GM12878 (cell line): Measurements from ENCODE around the gene ARSD. TPM values are rescaled to one million over a fixed set of nuclear protein-coding genes. Genes with fewer than 3 reads are reported as not detected.

Experiments used
- ATAC-seq: fragments of 200-7000 bp; cut with Tn5 transposase; 3 replicates; pipeline ENCODE4 v1.9.1; 2020; ENCODE audit warnings: mild to moderate bottlenecking, moderate library complexity
- BruUV-seq: library from RNA; stranded (reverse); fragments of 400-500 nt; replicated peaks from 2 replicates; lab custom pipeline; 2021; lab: Mats Ljungman, UMichigan
- CTCF ChIA-PET: fragments of 300-600 bp; sonication (Branson Sonifier 250); formaldehyde crosslinking; extraction: SDS; loops from one replicate; lab custom pipeline; 2021; ENCODE audit warnings: inconsistent platforms; lab: Yijun Ruan, JAX
- POLR2A ChIA-PET: fragments of 350-600 bp; formaldehyde crosslinking; extraction: SDS; loops from one replicate; lab custom pipeline; 2021; ENCODE audit warnings: inconsistent platforms; lab: Charles Lee
- RAD21 ChIA-PET: fragments of 300-600 bp; sonication (Branson Sonifier 250); formaldehyde crosslinking; loops from one replicate; lab custom pipeline; 2023; ENCODE audit warnings: antibody characterized with exemption; ENCODE audit not compliant: unreplicated experiment; lab: Charles Lee
- SMC1A ChIA-PET: fragments of 300-600 bp; sonication (Branson Sonifier 250); formaldehyde crosslinking; loops from one replicate; lab custom pipeline; 2023; ENCODE audit not compliant: unreplicated experiment, uncharacterized antibody; lab: Charles Lee
- DNase-seq: peaks from one replicate; pipeline ENCODE4 v3.0.0-alpha.2; 2011; ENCODE audit warnings: low read depth, low spot score
- FAIRE-seq: peaks from 3 replicates; lab custom pipeline; 2011; peaks lifted over from hg19 to GRCh38; lab: Jason Lieb, UNC
- H2AFZ ChIP-seq: 2 replicates; pipeline ENCODE4 v1.6.0; 2011; ENCODE audit warnings: low read depth, low read length, control low read depth; ENCODE audit not compliant: control insufficient read depth
- H3K27ac ChIP-seq: 2 replicates; pipeline ENCODE4 v1.5.1; 2011; ENCODE audit warnings: control low read depth; ENCODE audit not compliant: control insufficient read depth, insufficient read depth
- H3K27me3 ChIP-seq, 2 experiments: replicated peaks in 1 of 2; 2 replicates each; pipeline versions ENCODE4 v1.6.0 to v1.6.1; 2011; ENCODE audit warnings: low read length in 1 of 2; ENCODE audit not compliant: control insufficient read depth in 2 of 2, insufficient read depth in 2 of 2
- H3K36me3 ChIP-seq, 2 experiments: 2 replicates each; pipeline ENCODE4 v1.5.1; 2011; ENCODE audit warnings: low read length in 1 of 2; ENCODE audit not compliant: control insufficient read depth in 2 of 2, insufficient read depth in 2 of 2
- H3K4me1 ChIP-seq: 2 replicates; pipeline ENCODE4 v1.6.1; 2011; ENCODE audit warnings: mild to moderate bottlenecking, low read length, moderate library complexity, mixed read lengths; ENCODE audit not compliant: control insufficient read depth, insufficient read depth
- H3K4me2 ChIP-seq: 2 replicates; pipeline ENCODE4 v1.6.0; 2011; ENCODE audit warnings: control low read depth; ENCODE audit not compliant: control insufficient read depth, insufficient read depth
- H3K4me3 ChIP-seq: fragments of 200-600 bp; sonication (generic); 2 replicates; pipeline ENCODE4 v1.5.1; 2016
- H3K79me2 ChIP-seq: 2 replicates; pipeline ENCODE4 v1.6.0; 2011; ENCODE audit warnings: low read length; ENCODE audit not compliant: control insufficient read depth, insufficient read depth
- H3K9ac ChIP-seq: 2 replicates; pipeline ENCODE4 v1.8.0; 2011; ENCODE audit warnings: low read length, control low read depth, mixed read lengths; ENCODE audit not compliant: control insufficient read depth, insufficient read depth
- H3K9me3 ChIP-seq: replicated peaks from 3 replicates; pipeline ENCODE4 v1.5.1; 2011; ENCODE audit warnings: mild to moderate bottlenecking, low read length; ENCODE audit not compliant: control insufficient read depth, insufficient read depth
- H4K20me1 ChIP-seq: 2 replicates; pipeline ENCODE4 v1.6.0; 2011; ENCODE audit not compliant: control insufficient read depth, insufficient read depth
- BCL11A ChIP-seq: IDR thresholded peaks from 2 replicates; pipeline ENCODE4 v1.6.1; 2011; ENCODE audit warnings: low read depth, low read length
- DPF2 ChIP-seq: fragments of 450-650 bp; IDR thresholded peaks from 2 replicates; pipeline ENCODE4 v1.6.1; 2017; ENCODE audit warnings: mild to moderate bottlenecking
- HDAC6 ChIP-seq: fragments of 200-600 bp; sonication (generic); IDR thresholded peaks from one replicate; pipeline ENCODE4 v1.8.0; 2017; ENCODE audit warnings: antibody characterized with exemption; ENCODE audit not compliant: unreplicated experiment
- HSF1 ChIP-seq: fragments of 150-350 bp; IDR thresholded peaks from 2 replicates; pipeline ENCODE4 v1.6.1; 2014; ENCODE audit warnings: mild to moderate bottlenecking, low read depth, low read length
- MAX ChIP-seq: IDR thresholded peaks from 2 replicates; pipeline ENCODE4 v1.6.1; 2012; ENCODE audit warnings: low read depth, low read length, improper control_type of control experiment
- NBN ChIP-seq: fragments of 450-650 bp; IDR thresholded peaks from 2 replicates; pipeline ENCODE4 v1.6.1; 2016
- POLR2A ChIP-seq: IDR thresholded peaks from 2 replicates; pipeline ENCODE4 v1.6.1; 2011; ENCODE audit warnings: low read depth, mild to moderate bottlenecking, low read length
- POLR2AphosphoS2 ChIP-seq: IDR thresholded peaks from 2 replicates; pipeline ENCODE4 v1.6.1; 2011; ENCODE audit warnings: low read depth, mild to moderate bottlenecking, low read length, improper control_type of control experiment, moderate library complexity
- SREBF1 ChIP-seq: IDR thresholded peaks from 2 replicates; pipeline ENCODE4 v1.6.1; 2012; ENCODE audit warnings: mild to moderate bottlenecking, low read length
- ZBTB33 ChIP-seq: fragments of 450-650 bp; IDR thresholded peaks from 2 replicates; pipeline ENCODE4 v1.6.1; 2017; ENCODE audit warnings: mild to moderate bottlenecking
- ZNF592 ChIP-seq: fragments of 450-650 bp; IDR thresholded peaks from 2 replicates; pipeline ENCODE4 v1.6.1; 2017; ENCODE audit warnings: mild to moderate bottlenecking, moderate library complexity
- ZSCAN29 ChIP-seq: fragments of 450-650 bp; IDR thresholded peaks from 2 replicates; pipeline ENCODE4 v1.6.1; 2017; ENCODE audit warnings: mild to moderate bottlenecking, moderate library complexity
- WGBS: methylation state at CpG from one replicate; pipeline ENCODE4 v1.1.6; 2016; ENCODE audit warnings: low lambda C conversion rate; ENCODE audit not compliant: insufficient replicate concordance, insufficient coverage; ENCODE audit errors: missing lambda C conversion rate; 5-methylcytosine and 5-hydroxymethylcytosine counted together
- in situ Hi-C: fragments of 300-500 bp; cut with MboI; formaldehyde crosslinking; loops from 9 replicates; pipeline ENCODE4 v1.14.3; 2018; ENCODE audit warnings: mixed read lengths
- intact Hi-C: fragments of 100-400 bp; cut with micrococcal nuclease; formaldehyde crosslinking; loops from one replicate; pipeline ENCODE4 v1.14.2; 2022; ENCODE audit not compliant: unreplicated experiment
- polyA plus RNA-seq, 11 experiments: library from polyadenylated mRNA; depleted of rRNA in 4 of 11; unstranded in 6 of 11; stranded (reverse) in 5 of 11; fragments of >200 nt; fragmentation: Nextera tagmentation in 4 of 11; fragmentation: Illumina TruSeq in 1 of 11; extraction: Ambion mirVana in 4 of 11; extraction: Trizol in 1 of 11; gene quantifications; 1 replicate in 1 of 11; 2 replicates in 10 of 11; pipeline versions ENCODE4 v1.2.1 to v1.2.3, GENCODE V29; 2011 to 2016; ENCODE audit warnings: inconsistent platforms in 2 of 11, missing spikeins in 2 of 11, low read depth in 1 of 11
- total RNA-seq, 4 experiments: library from RNA; depleted of rRNA in 3 of 4; stranded (reverse); fragments of >200 nt in 3 of 4; fragmentation: Illumina TruSeq in 1 of 4; extraction: Trizol in 1 of 4; gene quantifications; 2 replicates each; pipeline versions ENCODE4 v1.2.1 to v1.2.3, GENCODE V29; 2013 to 2021

The ARSD gene
- total and polyA plus RNA-seq, 10 of the 15 experiments (the other 5 are each of a cell fraction or from before 2014, with no cell fraction given): 0.05 to 1.5 (median 0.43) TPM

GRCh38 chrX:2862404-2862803 is 66.7 kb downstream of the ARSD start:
- no peak for TF ChIP-seq SREBF1
- TF ChIP-seq POLR2A: no peak
- no peak for TF ChIP-seq ZSCAN29
- no peak for TF ChIP-seq HSF1
- TF ChIP-seq ZBTB33: no peak
- TF ChIP-seq DPF2: no peak
- TF ChIP-seq BCL11A: no peak
- no peak for TF ChIP-seq MAX
- no peak for TF ChIP-seq NBN
- TF ChIP-seq ZNF592: no peak
- no peak for TF ChIP-seq HDAC6
- no peak for TF ChIP-seq POLR2AphosphoS2

More at GRCh38 chrX:2862404-2862803, 66.7 kb downstream of the ARSD start:
- Histone ChIP-seq H3K4me2 (no peak overlapping the region), H3K9ac (no peak overlapping the region), H3K27ac (no peak overlapping the region), H3K9me3 (no peaks in the 10 kb centered on the region), H3K4me1 (no peaks in the 10 kb centered on the region), H3K4me3 (no peak overlapping the region), H3K79me2 (no peaks in the 10 kb centered on the region), H3K27me3 (no peaks in the 10 kb centered on the region), H4K20me1 (no peaks in the 10 kb centered on the region), H3K36me3 (no peaks in the 10 kb centered on the region), H2AFZ (no peak overlapping the region)
- FAIRE-seq: no peak
- ChIA-PET RAD21 (no interaction called here), SMC1A (no interaction called here), POLR2A (no interaction called here), CTCF (no interaction called here)
- no peak for DNase-seq
- in situ Hi-C loops: no loop called here
- intact Hi-C loops: no loop called here
- no peak for ATAC-seq
- no TSS peak for BruUV-seq
- WGBS: 17% methylated on average over 9 of the region's 9 CpGs
